HEK293T (cell line): ENCODE data around the gene PAM.

Experiments used
- CTCF ChIA-PET: fragments of 350-600 bp; formaldehyde crosslinking; extraction: SDS; loops from one replicate; lab custom pipeline; 2021; ENCODE audit warnings: antibody characterized with exemption, inconsistent platforms; lab: Yijun Ruan, JAX
- POLR2A ChIA-PET: fragments of 350-600 bp; formaldehyde crosslinking; extraction: SDS; loops from one replicate; lab custom pipeline; 2020; ENCODE audit warnings: antibody characterized with exemption, inconsistent platforms; lab: Yijun Ruan, JAX
- DNase-seq: peaks from one replicate; pipeline ENCODE4 v3.0.0; 2012; ENCODE audit warnings: mixed read lengths; ENCODE audit errors: extremely low spot score
- ARNT ChIP-seq: fragments of 450-650 bp; IDR thresholded peaks from 2 replicates; pipeline ENCODE4 v1.6.1; 2017; ENCODE audit warnings: mild to moderate bottlenecking
- BHLHE40 ChIP-seq: fragments of 450-650 bp; IDR thresholded peaks from 2 replicates; pipeline ENCODE4 v1.6.1; 2016; ENCODE audit warnings: mild to moderate bottlenecking, moderate library complexity, borderline replicate concordance
- CTBP1 ChIP-seq: fragments of 450-650 bp; IDR thresholded peaks from 2 replicates; pipeline ENCODE4 v1.6.1; 2016; ENCODE audit warnings: borderline replicate concordance
- ELF4 ChIP-seq: fragments of 450-650 bp; IDR thresholded peaks from 2 replicates; pipeline ENCODE4 v1.6.1; 2017; ENCODE audit warnings: antibody characterized with exemption
- FOXA1 ChIP-seq: fragments of 450-650 bp; IDR thresholded peaks from 2 replicates; pipeline ENCODE4 v1.6.1; 2016; ENCODE audit warnings: mild to moderate bottlenecking
- FOXK2 ChIP-seq: fragments of 450-650 bp; IDR thresholded peaks from 2 replicates; pipeline ENCODE4 v1.6.1; 2016; ENCODE audit warnings: mild to moderate bottlenecking
- FOXM1 ChIP-seq: fragments of 450-650 bp; IDR thresholded peaks from 2 replicates; pipeline ENCODE4 v1.6.1; 2017; ENCODE audit warnings: mild to moderate bottlenecking, borderline replicate concordance
- HDGF ChIP-seq: fragments of 450-650 bp; IDR thresholded peaks from 2 replicates; pipeline ENCODE4 v1.6.1; 2017; ENCODE audit warnings: antibody characterized with exemption, borderline replicate concordance
- L3MBTL2 ChIP-seq: fragments of 450-650 bp; conservative IDR thresholded peaks from 2 replicates; pipeline ENCODE4 v1.6.1; 2016; ENCODE audit warnings: mild to moderate bottlenecking
- LEF1 ChIP-seq: fragments of 450-650 bp; IDR thresholded peaks from 2 replicates; pipeline ENCODE4 v1.6.1; 2017; ENCODE audit warnings: mild to moderate bottlenecking, borderline replicate concordance
- NFRKB ChIP-seq: fragments of 450-650 bp; IDR thresholded peaks from 2 replicates; pipeline ENCODE4 v1.6.1; 2016; ENCODE audit warnings: mild to moderate bottlenecking, moderate library complexity
- SP1 ChIP-seq: fragments of 450-650 bp; IDR thresholded peaks from 2 replicates; pipeline ENCODE4 v1.6.1; 2017
- SUZ12 ChIP-seq: fragments of 450-650 bp; IDR thresholded peaks from 2 replicates; pipeline ENCODE4 v1.6.1; 2016; ENCODE audit warnings: mild to moderate bottlenecking
- TARDBP ChIP-seq: fragments of 450-650 bp; IDR thresholded peaks from 2 replicates; pipeline ENCODE4 v1.6.1; 2016
- ZNF384 ChIP-seq: fragments of 450-650 bp; IDR thresholded peaks from 2 replicates; pipeline ENCODE4 v1.6.1; 2016
- TF ChIP-seq, protein P1 (sequence below): fragments of 450-650 bp; IDR thresholded peaks from 2 replicates; pipeline ENCODE4 v1.6.1; 2016

PAM gene

DNA sequence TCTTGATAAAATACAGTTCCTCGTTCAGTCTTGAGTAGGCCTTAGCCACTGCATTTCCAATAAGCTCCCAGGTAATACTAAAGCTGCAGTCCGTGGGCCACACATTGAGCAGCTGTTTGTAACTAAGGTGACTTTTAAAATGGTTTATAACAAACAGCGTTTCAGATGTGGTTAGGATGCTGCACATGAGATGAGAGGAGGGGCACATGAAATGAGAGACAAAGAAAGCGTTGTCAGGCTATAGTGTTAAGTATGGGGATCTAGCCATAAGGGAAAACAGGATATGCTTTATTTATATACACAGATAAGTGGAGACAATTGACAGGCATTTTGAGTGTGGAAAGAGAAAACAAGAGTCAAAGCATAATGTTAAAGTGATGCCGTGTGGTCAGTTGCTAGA, 89.9 kb downstream of the PAM start:
- DNase-seq: no peak
- ChIA-PET CTCF (no interaction called here), POLR2A (no interaction called here)
- TF ChIP-seq SP1: no peak
- TF ChIP-seq ELF4: no peak
- no peak for TF ChIP-seq LEF1
- no peak for TF ChIP-seq FOXA1
- TF ChIP-seq, protein P1, sequence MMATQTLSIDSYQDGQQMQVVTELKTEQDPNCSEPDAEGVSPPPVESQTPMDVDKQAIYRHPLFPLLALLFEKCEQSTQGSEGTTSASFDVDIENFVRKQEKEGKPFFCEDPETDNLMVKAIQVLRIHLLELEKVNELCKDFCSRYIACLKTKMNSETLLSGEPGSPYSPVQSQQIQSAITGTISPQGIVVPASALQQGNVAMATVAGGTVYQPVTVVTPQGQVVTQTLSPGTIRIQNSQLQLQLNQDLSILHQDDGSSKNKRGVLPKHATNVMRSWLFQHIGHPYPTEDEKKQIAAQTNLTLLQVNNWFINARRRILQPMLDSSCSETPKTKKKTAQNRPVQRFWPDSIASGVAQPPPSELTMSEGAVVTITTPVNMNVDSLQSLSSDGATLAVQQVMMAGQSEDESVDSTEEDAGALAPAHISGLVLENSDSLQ: no peak
- TF ChIP-seq CTBP1: no peak
- TF ChIP-seq SUZ12: no peak

DNA sequence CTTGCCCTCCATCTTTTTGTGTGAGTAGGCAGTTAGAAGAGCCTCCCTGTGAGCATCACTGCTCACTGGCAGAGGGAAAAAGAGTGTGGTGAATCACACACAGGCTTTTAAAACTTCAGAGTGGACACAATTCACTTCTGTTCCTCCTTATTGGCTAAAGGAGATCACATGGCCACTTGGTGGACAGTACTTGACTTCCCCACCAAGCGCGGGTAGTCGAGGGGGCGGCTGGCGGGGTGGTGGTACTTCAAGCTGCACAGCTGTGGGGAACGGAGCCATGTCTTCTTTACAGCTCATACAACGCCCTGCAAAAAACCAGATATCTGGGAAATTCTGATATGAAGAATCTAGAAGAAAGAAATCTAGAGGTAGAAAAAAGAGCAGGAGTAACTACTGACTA, 95.4 kb downstream of the PAM start:
- ChIA-PET POLR2A (no interaction called here), CTCF (interaction anchor here (0.6 kb wide), 1 partner anchor 378 kb away, joined by 3 read pairs; no protein-coding TSS in a partner anchor)
- no peak for TF ChIP-seq L3MBTL2
- no peak for TF ChIP-seq CTBP1
- no peak for TF ChIP-seq NFRKB
- no peak for TF ChIP-seq HDGF
- no peak for TF ChIP-seq ZNF384
- TF ChIP-seq, protein P1: no peak
- no peak for TF ChIP-seq ELF4
- no peak for TF ChIP-seq SP1
- no peak for TF ChIP-seq SUZ12
- no peak for TF ChIP-seq LEF1
- TF ChIP-seq FOXA1: no peak
- no peak for TF ChIP-seq FOXM1
- no peak for TF ChIP-seq ARNT
- TF ChIP-seq BHLHE40: no peak
- TF ChIP-seq FOXK2: no peak
- no peak for TF ChIP-seq TARDBP
- DNase-seq: no peak

DNA sequence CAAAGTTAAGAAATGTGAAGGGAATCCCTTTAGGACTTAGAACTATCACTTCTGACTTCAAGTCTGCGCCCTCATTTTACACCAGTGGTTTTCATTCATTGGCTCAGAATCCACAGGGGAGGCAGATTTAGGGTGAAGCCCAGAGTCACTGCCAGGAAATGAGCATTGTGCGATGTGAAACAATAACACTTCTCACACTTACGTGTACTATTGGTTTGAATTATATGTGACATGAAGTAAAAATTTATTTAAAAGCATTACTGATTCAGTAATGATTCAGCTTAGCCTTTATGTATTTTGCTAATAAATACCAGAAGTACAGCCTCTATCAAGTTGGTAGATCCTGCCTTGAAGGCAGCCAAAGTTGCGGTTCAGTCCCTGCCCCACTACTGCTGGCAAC, 98.6 kb downstream of the PAM start:
- ChIA-PET POLR2A (interaction anchor here (0.8 kb wide), 1 partner anchor 97 kb away, joined by 3 read pairs; no protein-coding TSS in a partner anchor), CTCF (no interaction called here)
- TF ChIP-seq FOXA1: no peak
- TF ChIP-seq SP1: no peak
- TF ChIP-seq CTBP1: no peak
- no peak for TF ChIP-seq TARDBP
- no peak for DNase-seq

DNA sequence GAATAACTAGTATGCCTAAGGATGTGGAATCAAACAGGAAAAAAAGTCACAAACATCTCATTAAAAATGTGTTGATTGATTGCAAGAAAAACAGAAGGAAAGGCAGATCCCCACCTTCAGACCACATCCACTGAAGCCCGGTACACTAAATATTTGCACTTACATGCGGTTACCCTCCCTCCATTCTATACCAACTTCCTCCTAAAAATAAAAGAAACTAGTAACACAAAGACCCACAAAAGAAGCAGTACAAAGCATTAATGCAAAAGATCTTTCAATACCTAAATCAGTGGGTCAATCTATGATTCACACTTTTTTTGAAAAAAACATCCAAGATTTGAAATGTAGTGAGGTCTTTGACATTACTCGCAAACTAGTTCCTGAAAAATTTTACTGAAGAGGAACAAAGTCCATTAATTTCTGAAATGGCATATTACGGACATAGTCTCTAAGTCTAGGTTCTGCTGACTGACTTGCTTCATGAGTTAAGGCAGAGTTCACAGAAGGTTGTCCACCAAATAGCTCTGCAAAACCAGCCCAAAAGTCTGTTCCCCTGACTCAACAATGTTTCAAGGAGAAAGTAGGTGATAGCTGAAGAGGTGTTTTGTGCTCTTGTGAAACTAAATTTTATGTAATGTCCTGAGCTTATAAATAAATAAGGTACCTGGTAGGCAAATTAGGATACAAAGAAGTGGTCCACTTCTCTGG, 100.7 kb downstream of the PAM start:
- ChIA-PET CTCF (interaction anchor here (0.7 kb wide), 1 partner anchor 1628 kb away, joined by 3 read pairs; no protein-coding TSS in a partner anchor), POLR2A (no interaction called here)

DNA sequence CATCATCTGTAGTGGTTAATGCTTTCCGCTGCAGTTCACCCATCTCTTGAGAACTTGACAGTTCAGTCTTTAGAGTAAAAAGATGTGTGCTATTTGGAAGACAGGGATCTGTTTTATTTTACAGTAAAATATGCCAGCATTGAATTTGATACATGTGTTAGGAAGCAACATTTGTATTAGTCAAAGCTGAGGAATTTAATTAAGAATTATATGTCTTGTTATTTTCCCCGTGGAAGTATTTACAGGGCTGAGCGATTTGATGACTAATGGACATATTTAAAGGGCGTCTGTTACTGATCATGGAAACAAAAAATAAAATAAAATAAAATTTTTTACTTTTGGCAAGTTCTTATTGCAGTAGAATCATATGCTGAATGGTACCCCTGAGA, 101.3 kb downstream of the PAM start:
- ChIA-PET CTCF (interaction anchor here (0.7 kb wide), 1 partner anchor 1628 kb away, joined by 3 read pairs; no protein-coding TSS in a partner anchor), POLR2A (no interaction called here)
- TF ChIP-seq TARDBP: no peak
- TF ChIP-seq, protein P1: no peak
- TF ChIP-seq FOXK2: no peak
- TF ChIP-seq SP1: no peak
- no peak for TF ChIP-seq HDGF
- TF ChIP-seq SUZ12: no peak
- TF ChIP-seq ARNT: no peak
- no peak for TF ChIP-seq L3MBTL2
- no peak for TF ChIP-seq NFRKB
- no peak for TF ChIP-seq CTBP1
- no peak for TF ChIP-seq FOXM1
- TF ChIP-seq BHLHE40: no peak
- no peak for TF ChIP-seq LEF1
- TF ChIP-seq ELF4: no peak
- no peak for TF ChIP-seq FOXA1
- TF ChIP-seq ZNF384: no peak
- DNase-seq: no peak

More for the DNA sequence above, 100.7 kb downstream of the PAM start:
- TF ChIP-seq BHLHE40: no peak
- no peak for DNase-seq

DNA sequence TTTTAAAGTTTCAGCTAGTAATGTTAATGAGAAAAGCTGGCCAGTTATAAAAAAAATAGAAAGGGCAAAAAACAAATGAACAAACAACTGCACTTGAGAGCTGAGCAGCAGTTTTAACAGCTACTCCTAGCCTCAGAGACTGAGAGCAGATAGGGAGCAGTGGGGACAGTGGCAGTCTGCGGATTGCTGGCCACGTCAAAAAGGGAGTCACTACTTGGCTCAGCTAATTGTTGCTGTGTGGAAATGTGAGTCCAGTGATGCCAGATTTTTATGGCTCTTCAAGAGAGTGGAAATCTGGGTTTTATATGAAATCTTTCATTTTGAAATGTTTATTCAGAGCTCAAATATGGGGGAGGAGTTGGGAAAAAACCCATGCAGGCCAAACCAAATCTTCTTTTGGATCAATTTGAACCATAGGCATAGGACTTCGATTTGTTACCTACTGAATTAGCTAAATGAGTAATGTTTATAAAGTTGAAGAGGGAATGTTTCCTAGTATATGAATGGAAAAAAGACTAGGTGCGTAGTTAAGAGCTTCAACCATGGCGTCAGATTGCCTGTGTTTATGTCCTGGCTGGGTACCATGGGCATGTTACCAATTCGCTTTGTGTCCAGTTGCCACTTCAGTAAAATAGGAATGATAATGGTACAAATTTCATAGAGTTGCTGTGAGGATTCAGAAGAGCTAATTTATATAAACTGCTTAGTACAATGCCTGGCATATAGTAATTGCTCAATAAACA, 102.1 kb downstream of the PAM start:
- ChIA-PET POLR2A (no interaction called here), CTCF (interaction anchor here (0.5 kb wide), 1 partner anchor 25 kb away, joined by 3 read pairs; no protein-coding TSS in a partner anchor)
- TF ChIP-seq, protein P1: no peak
- TF ChIP-seq SUZ12 (no peak), LEF1 (no peak), ZNF384 (no peak), FOXA1 (no peak), ARNT (no peak), BHLHE40 (no peak), SP1 (no peak), NFRKB (no peak), FOXK2 (no peak), HDGF (no peak)
- DNase-seq: no peak
